Adrenal gland (tissue), 5 donors: Measurements from ENCODE around the gene TMED7.

Experiments used
- POLR2A ChIP-seq, 2 donors: fragments of 450-650 bp; IDR thresholded peaks; one replicate each; pipeline ENCODE4 v1.6.1; 2017; ENCODE audit warnings: antibody characterized with exemption in 2 of 2, mild to moderate bottlenecking in 2 of 2, moderate library complexity in 1 of 2
- TF ChIP-seq, protein P1 (sequence below), 6 experiments: fragments of 450-650 bp in 4 of 6; fragments of 200-600 bp in 2 of 6; sonication (generic) in 1 of 6; IDR thresholded peaks; 1 replicate in 5 of 6; 2 replicates in 1 of 6; pipeline versions ENCODE4 v1.5.1 to v1.8.0; 2016 to 2021; ENCODE audit warnings: antibody characterized with exemption in 6 of 6, mild to moderate bottlenecking in 2 of 6, moderate library complexity in 1 of 6
- donor health status: DM: no; HTN: no; CAD: no.

GRCh38 chr5:115671939-115672338, 46.1 kb upstream of the TMED7 start:
- TF ChIP-seq POLR2A (IDR thresholded peaks at IDR 0.05) = no peak
- TF ChIP-seq, protein P1, sequence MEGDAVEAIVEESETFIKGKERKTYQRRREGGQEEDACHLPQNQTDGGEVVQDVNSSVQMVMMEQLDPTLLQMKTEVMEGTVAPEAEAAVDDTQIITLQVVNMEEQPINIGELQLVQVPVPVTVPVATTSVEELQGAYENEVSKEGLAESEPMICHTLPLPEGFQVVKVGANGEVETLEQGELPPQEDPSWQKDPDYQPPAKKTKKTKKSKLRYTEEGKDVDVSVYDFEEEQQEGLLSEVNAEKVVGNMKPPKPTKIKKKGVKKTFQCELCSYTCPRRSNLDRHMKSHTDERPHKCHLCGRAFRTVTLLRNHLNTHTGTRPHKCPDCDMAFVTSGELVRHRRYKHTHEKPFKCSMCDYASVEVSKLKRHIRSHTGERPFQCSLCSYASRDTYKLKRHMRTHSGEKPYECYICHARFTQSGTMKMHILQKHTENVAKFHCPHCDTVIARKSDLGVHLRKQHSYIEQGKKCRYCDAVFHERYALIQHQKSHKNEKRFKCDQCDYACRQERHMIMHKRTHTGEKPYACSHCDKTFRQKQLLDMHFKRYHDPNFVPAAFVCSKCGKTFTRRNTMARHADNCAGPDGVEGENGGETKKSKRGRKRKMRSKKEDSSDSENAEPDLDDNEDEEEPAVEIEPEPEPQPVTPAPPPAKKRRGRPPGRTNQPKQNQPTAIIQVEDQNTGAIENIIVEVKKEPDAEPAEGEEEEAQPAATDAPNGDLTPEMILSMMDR (IDR thresholded peaks at IDR 0.05) = no peak
